Islet precursor cell (in vitro differentiated cells): ENCODE measurements around the gene SOX15.
"Not testable (repeated sequence)": the region's sequence is repeated elsewhere in the genome, so short reads cannot be mapped to it uniquely, and the experiment has no call there.

ENCODE experiments used
- DNase-seq: peaks from one replicate; pipeline ENCODE4 v3.0.0-alpha.2; 2018

SOX15 gene

DNA sequence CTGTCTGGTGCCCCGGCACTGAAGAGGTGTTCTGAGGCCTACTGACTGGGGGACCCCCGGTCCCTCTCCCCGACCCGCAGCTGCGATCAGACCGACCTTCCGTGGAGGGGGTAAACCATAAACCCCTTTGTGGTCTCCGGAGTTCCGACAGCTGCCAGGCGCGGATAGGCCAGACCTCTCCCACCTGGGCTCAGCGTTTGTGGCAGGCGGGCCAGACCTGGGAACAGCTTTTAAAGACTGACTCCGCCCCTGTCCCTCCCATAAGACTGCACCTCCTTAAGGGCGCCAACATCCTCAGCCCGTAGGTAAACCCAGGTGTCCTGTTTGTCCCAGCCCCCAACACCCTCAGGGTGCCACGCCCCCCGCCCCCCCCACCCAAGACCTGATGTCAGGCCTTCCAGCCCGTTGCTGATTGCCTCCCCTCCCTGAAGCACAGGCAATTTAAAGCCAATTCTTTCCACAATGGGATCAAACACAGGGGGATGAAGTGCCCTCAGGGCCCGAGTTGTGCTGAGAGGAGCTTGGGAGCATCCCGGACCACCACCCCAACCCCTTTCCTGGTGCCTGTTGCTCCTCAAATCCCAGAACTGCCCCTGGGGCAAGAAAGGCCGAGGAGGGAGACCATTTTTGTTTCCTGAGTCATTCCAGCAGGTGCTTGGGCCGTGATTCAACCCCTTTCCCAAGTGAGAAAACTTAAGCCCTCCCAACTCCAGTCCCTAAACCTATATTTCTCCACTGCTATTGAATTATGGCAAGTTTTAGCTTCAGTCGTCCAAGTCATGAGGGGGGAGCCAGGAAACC lies at the start of gene SOX15:
Gene SOX15 (minus strand): TSS at position 204 of the 801 bp plus-strand sequence. CDS start 418 bp downstream, outside the sequence.
- DNase-seq, result peak; percentile 97

DNA sequence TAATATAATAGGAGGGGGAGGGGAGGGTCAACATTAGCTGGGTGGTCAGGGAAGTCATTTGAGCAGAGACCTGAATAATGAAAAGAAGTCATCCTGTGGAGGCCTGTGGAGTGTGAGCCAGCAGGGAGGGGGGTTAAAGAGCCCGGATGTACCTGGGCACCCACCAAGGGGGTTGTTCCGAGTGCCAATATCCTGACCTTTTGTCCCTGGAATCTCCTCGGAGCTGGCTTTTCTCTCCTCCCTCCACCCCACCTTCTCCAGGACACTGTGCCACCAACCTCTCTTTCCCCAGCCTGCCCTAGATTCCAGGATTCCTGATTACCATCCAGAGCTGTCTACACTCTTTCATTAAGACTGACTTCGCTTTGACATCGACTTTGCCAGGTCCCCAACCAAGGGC lies 46.3 kb upstream of the SOX15 start:
- no peak for DNase-seq

DNA sequence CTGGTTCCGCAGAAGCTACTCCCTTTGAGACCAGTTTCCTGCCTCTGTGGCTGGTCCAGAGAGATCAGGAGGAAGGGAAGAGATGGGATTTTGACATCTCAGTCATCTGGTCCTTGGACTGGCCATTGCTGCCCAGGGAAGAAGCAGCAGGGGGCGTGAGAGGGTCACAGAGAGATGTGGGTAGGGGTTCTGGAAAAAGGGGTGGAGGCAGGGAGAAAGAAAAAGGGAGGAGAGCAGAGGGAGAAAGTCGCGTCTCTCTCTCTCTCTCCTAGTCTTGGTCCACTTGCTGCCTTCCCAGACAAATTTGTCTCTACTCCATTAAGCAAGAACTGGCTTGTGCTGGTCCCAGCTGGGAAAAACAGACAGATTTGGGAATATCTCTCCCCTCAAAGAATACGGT lies 44.5 kb upstream of the SOX15 start:
- DNase-seq, result peak; percentile 92

DNA sequence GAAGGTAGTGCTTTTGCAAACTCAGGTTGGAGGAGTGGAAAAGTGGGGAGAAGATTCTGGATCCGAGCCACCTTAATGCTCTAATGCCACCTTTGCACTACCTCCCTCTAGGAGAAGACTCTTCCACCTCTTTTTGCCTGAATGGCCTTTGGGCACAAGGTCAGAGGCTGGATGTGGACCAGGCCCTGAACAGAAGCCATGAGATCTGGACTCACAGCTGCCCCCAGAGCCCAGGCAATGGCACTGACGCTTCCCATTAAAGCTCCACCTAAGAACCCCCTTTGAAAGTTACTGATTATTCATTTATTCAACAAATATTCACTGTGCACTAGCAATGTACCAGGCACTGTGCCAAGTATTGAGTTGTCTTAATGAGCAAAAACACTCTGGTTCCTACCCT lies 43.2 kb upstream of the SOX15 start:
- DNase-seq, result no peak

DNA sequence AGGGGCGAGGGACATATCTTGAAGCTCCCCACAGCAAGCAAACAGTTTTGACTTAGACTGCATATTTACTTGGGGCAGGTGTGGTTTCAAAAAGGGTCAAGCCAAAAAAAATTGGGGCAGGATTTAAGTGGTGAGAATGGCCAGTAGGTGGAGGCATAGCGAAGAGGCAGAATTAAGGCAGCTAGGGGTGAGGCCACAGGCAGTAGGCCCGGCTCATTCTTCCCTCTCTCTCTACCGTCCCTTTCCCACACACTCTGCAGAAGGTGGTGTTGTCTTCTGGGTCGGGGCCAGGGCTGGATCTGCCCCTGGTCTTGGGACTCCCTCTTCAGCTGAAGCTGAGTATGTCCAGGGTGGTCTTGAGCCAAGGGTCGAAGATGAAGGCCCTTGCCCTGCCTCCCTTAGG lies 42.6 kb upstream of the SOX15 start:
- DNase-seq, result peak; percentile 81

DNA sequence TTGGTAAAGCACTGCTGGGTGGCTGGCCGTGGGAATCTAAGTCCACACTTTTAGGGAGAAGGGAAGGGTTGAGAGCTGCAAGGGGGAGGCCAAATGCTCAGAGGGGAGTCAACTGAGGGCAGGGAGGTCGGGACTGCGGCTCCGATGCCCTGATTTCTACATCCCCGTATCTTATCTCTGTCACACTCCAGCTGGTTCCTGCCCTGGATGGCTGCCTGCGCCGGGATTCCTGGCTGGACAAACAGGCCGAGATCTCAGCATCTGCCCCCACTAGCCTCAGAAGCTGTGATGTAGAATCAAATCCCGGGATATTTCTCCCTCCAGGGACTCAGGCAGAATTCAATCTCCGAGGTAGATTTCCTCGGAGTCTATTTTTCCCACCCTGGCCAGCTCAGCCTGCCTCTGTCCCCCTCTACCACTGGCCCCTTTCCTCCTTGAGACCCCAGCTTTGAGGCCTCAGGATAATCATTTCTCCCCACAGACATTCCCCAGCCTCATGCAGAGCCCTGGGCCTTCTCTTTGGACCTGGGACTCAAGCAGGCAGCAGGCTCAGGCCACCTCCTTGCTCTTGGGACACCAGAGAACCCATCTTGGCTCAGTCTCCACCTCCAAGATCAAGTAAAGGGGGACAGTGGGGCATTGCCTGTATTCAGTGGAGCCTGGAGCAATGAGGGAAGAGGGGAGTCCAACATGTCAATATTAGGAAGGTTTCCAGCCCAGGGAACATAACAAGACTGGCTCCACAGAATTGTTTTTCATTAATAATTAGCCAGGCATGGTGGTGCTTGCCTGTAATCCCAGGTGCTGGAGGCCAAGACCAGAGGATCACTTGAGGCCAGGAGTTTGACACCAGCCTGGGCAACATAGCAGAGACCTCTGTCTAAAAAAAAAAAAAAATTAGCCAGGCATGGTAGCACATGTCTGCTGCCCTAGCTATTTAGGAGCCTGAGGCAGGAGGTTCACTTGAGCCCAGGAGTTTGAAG lies 41.8 kb upstream of the SOX15 start:
- DNase-seq, result no peak

DNA sequence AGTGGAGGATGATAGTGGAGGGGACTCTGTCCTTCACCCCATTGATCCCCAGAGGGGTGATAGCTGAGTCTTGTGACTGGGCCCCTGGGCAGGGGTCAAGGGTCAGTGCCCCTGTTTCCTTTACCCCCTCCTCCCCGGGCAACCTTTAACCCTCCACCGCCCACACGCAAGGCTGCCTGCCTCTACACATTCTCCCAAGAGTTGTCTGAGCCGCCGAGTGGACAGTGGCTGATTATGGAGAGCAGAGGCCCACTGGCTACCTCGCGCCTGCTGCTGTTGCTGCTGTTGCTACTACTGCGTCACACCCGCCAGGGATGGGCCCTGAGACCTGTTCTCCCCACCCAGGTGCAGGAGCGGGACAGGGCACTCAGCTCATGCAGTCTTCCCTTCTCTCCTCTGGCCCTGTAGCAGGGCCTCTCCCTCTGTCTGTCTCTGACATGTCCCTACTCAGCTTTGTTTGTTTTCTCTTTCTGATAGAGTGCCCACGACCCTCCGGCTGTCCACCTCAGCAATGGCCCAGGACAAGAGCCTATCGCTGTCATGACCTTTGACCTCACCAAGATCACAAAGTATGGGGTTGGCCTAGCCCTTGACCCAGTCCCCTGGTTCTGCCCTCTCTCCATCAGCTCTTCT lies 40.2 kb upstream of the SOX15 start, which contains the start of gene SHBG:
Gene SHBG (plus strand): TSS at position 197 of the 633 bp plus-strand sequence. CDS start 38 bp downstream, at position 235.
- DNase-seq, result no peak

DNA sequence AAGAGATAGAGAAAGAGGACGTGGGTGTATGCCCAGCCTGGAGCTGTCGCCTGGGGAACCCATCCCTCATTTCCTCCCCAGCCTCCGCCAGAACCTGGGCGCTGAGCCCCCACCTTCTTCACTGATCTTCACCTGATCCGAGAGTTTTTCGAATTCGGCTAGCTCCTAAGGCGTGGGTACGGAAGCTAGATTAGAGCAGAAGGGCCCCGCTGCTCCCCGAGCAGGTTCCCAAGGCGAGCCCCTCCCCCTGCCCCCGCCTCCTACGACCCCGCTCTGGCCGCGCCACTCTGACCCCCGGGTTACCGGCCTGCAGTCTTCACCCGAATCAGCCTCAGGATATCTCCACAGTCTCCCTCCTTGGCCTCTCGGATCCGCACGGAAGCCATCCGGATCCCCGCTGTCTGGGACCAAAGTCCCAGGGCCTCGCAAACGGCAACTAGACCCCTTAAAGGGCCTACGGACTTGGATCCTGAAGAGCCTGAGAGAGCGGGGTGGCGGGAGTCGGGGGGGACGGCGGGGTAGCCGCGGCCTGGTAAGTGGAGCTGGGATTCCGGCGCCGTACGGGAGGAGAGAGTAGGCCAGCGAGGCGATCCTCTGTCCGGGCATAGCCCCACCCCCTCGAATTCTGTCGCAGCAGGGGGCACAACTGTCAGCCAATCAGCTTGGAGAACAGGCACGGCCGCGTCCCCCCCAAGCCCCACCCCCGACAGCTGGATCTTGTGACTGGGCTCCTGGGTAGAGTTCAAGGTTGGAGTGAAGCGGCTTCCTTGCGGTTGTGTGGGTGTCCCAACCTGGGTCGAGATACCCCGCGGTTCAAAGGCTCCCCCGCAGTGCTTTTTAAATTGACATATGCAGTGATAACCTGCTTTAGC lies 37.6 kb upstream of the SOX15 start, which contains the start of gene SAT2:
Gene SAT2 (minus strand): TSS at position 572 of the 872 bp plus-strand sequence. CDS start 186 bp downstream, at position 386.
- peak; percentile 99 for DNase-seq

DNA sequence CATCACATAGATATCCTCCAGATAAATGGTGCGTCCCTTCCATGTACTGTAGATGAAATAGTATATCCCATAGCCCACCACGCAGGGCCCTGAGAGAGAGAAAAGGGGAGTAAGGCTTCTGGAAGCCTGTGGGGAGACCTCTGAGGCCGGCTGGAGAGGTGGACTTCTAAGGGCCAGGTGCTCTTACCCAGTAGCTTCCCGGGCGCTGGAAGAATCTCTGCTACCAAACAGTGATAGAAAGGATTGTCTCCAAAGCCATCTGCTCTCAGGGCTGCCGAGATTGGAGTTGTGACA lies 37.0 kb upstream of the SOX15 start:
- DNase-seq, result no peak

DNA sequence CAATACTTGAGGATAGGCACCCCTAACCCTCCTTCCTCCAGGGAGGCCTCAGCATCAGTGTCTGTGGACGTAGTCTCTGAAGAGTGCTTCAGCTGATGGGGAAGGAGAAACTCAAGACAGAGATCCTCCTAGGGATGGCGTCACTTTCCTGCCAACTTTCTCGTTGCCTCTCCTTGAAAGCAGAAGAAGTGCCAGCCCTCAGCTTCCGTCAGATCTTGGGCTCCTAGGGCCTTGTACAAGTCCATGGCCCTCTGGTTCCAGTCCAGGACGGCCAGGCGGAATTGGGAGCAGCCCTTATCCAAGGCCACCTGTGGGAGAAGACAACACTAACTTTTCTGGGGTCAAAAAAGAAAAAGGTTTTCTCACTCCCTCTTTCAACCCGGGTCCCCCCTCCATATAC lies 36.4 kb upstream of the SOX15 start:
- no peak for DNase-seq

DNA sequence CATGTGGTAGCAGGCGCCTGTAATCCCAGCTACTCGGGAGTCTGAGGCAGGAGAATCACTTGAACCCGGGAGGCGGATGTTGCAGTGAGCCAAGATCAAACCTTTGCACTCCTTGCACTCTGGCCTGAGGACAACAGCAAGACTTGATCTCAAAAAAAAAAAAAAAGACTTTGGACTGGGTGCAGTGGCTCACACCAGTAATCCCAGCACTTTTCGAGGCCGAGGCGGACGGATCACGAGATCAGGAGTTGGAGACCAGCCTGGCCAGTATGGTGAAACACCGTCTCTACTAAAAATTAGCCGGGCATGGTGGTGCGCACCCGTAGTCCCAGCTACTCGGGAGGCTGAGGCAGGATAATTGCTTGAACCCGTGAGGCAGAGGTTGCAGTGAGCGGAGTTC lies 35.9 kb upstream of the SOX15 start:
- not testable (repeated sequence) for DNase-seq

DNA sequence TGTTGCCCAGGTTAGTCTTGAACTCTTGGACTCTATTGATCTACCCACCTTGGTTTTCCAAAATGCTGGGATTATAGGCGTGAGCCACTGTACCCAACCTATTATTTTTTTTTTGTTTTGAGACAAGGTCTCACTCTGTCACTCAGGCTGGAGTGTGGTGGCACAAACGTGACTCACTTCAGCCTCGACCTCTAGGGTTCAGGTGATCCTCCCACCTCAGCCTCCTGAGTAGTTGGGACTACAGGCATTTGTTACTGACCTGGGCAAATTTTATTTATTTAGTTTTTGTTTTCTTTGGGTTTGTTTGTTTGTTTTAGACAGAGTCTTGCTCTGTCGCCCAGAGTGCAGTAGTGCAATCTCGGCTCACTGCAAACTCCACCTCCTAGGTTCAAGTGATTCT lies 33.8 kb upstream of the SOX15 start:
- DNase-seq, result no peak

DNA sequence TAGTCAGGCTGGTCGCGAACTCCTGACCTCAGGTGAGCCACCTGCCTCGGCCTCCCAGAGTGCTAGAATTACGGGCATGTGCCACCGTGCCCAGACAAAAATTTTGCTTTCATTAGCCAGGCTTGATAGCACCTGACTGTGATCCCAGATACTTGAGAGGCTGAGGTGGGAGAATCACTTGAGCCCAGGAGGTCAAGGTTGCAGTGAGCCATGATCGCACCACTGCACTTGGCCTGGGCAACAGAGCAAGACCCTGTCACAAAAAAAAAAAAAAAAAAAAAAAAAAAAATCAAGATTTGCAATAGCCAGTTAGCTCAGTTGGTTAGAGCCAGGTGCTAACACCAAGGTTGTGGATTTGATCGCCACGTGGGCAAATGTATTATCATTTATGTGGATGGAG lies 30.9 kb upstream of the SOX15 start:
- no peak for DNase-seq

DNA sequence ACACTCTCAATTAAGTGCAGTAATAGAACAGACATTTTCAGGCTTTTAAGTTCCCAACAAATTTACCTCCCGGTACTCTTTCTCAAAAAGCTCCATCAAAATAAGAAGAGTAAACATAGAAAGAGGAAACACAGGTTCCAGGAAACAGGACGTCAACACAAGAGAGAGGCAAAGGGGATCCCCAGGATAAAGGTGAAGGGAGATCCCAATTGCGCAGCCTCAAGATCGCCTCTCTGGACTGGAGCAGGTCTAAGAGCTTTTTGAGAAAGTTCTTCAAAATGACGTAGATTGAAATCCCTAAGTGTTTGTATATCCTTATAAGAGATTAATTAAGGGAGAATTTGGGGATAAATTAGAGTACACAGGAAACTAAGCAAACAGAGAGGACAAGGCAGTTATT lies 28.7 kb upstream of the SOX15 start:
- DNase-seq, result no peak

DNA sequence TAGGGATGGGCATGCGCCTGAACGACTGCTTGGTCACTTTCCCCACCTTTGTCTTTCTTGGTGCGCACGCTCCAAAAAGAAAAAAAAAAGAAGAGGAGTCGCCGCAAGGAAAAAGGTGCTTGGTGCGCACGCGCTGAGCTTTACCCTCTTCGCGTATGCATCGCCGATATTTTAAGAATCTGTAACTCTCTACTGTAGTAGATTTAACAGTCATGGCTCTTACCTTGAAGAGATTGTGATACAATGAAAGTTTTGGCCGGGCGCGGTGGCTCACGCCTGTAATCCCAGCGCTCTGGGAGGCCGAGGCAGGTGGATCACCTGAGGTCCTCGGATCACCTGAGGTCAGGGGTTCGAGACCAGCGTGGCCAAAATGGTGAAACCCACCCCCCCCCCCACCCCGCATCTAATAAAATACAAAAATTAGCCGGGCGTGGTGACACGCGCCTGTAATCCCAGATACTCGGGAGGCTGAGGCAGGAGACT lies 25.4 kb upstream of the SOX15 start:
- DNase-seq, result no peak

DNA sequence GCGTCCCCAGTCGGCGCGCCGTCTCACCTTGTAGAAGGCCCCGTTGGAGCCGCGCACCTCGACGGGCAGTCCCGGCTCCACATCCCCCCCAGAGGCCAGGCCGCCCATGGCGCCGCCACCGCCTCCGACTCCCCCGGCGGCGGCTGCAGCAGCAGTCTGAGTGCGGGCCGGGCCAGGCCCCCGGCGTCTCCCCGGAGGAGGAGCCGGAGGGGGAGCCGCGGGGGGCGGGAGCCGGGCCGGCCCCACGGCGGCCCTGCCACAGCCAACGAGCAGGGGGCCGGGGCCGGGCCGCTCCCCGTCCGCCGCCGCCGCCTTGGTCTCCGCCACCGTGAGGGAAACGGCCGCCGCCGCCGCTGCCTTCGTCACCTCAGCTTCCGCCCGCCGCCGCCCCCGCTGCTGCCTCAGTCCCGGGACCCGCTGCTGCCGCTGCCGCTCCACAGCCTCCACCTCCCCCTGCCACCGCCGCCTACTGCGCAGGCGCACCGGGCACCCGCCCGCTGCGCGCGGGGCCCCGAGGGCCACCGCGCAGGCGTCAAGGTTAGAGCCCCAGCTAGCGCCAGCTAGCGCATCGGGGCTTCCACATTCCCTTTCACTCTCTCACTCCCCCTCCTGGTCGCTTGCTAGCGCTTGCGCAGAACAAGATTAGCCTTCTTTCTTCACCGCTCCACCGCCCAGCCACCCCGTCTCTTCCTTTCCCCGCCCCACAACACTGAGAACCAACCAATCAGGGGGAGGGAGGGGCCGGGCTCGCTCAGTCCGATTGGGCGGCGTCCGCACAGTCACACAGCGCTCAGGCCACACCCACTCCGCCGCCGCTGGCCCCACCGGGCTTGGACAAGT lies 24.8 kb upstream of the SOX15 start, which contains the start of gene FXR2:
Gene FXR2 (minus strand): TSS at position 473 of the 840 bp plus-strand sequence. CDS start 365 bp downstream, at position 108.
- DNase-seq, result peak; percentile 100

DNA sequence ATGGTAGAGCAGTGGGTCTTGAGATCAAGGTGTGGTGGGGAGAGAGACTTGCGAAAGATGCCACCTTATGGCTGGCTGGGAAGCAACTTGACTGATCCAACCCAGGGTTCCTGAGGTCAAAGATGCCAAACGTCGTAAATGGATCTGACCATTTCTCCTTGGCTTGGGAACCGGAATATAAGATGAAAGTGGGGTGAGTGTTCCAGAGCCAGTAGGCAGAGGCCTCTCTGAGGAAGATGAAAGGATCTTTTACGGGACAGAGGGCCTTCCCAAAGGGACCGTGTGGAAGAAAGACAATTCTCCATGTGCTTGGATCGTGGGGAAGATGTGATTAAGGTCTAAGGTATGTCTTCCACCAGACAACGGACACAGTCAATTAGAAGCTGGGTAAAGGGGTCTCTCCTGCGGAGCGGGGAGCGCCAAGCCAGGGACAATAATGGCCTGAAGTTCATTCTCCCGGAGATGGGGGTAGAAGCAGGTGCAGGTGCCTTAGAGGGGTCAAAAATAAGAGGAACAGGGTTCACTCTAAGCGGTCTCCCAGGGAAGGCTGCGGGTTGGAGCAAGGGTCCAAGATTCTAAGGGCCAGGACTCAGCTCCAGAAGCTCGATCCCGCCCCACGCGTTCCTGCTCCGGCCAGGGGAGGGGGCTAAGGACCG lies 24.0 kb upstream of the SOX15 start:
- peak; percentile 63 for DNase-seq

DNA sequence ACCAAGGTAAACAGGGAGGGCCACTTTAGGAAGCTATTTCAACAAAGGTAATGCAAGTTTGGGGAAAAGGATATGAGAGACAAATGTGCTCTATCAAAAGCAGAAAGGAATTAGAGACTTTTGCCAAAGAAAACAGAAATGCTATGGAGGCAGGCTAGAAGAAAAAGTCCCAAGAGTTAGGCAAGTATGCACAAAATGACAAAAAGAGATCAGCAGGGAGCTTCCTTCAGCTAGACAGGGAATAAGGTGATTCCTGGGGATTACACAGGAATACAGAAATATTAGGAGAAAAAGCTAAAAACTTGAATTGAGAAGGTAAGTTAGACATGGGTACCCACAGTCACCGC lies 22.4 kb upstream of the SOX15 start:
- DNase-seq, result no peak

DNA sequence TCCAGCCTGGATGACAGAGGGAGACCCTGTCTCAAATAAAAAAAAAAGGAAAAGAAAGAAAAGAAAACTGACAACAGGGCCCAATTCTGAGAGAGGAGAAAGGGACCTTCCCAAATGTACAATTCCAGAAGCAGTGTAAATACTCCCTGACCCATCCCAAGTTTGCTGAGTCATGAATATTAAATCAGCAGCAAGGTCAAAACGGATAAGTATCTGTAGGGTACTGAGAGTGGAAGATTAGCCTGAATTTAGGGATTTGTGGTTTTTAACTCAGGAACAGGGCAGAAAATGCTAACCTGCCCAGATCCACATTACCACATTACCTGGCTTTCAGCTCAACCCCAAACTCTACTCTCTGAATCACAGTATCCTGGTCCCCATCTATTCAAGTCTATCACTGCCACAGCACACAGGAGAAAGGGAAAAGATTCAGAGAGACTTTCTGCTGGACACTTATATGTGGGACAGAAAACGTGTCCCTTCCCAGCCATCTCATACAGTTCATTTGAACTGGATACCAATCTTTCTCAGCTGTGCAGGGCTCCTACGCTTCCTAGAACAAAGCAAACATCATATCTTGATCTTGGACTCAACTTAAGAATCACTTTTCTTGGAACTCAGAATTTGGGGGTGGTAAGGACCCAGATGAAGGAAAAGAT lies 21.9 kb upstream of the SOX15 start:
- DNase-seq, result no peak

DNA sequence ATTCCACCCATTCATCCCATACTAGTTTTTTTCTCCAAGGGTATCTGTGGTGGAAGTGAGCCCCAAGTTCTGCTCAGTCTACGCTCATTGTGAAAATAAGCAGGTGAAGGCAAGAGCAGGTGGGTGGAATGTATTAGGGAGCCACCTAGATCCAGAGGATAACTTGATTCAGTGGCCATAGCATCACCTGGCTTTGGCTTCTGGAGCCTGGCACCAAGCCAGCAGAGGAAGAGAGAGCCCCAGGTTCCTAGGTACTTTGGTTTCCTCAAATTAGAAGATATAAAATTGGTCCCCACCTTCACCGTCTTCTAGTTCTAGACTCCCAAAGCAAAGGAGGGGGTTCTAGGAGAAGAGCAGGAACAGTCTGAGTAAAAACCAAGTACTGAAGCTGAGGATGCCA lies 20.7 kb upstream of the SOX15 start:
- no peak for DNase-seq
